ENCODE results near the gene AHNAK.

- TF ChIP-seq, protein P1, sequence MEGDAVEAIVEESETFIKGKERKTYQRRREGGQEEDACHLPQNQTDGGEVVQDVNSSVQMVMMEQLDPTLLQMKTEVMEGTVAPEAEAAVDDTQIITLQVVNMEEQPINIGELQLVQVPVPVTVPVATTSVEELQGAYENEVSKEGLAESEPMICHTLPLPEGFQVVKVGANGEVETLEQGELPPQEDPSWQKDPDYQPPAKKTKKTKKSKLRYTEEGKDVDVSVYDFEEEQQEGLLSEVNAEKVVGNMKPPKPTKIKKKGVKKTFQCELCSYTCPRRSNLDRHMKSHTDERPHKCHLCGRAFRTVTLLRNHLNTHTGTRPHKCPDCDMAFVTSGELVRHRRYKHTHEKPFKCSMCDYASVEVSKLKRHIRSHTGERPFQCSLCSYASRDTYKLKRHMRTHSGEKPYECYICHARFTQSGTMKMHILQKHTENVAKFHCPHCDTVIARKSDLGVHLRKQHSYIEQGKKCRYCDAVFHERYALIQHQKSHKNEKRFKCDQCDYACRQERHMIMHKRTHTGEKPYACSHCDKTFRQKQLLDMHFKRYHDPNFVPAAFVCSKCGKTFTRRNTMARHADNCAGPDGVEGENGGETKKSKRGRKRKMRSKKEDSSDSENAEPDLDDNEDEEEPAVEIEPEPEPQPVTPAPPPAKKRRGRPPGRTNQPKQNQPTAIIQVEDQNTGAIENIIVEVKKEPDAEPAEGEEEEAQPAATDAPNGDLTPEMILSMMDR (IDR thresholded peaks at IDR 0.05; ENCODE audit: extremely low read depth in 1 of 2, insufficient read depth in 1 of 2, low read depth in 1 of 2, low read length in 2 of 2), result no peak
- TF ChIP-seq EZH2 (IDR thresholded peaks at IDR 0.05; ENCODE audit: borderline replicate concordance, low read depth, low read length, severe bottlenecking), result no peak
Observed at GRCh38 chr11:62574363-62575071, 27.9 kb upstream of the AHNAK start.
